Activated T-helper 1 cell treated with Interleukin-2 at 50 U/mL for 16 hours (primary cell): ENCODE data around the gene PLN.

Experiments
- DNase-seq: peaks from one replicate; pipeline ENCODE4 v3.0.0-alpha.2; 2020; ENCODE audit warnings: low read depth

PLN gene

DNA sequence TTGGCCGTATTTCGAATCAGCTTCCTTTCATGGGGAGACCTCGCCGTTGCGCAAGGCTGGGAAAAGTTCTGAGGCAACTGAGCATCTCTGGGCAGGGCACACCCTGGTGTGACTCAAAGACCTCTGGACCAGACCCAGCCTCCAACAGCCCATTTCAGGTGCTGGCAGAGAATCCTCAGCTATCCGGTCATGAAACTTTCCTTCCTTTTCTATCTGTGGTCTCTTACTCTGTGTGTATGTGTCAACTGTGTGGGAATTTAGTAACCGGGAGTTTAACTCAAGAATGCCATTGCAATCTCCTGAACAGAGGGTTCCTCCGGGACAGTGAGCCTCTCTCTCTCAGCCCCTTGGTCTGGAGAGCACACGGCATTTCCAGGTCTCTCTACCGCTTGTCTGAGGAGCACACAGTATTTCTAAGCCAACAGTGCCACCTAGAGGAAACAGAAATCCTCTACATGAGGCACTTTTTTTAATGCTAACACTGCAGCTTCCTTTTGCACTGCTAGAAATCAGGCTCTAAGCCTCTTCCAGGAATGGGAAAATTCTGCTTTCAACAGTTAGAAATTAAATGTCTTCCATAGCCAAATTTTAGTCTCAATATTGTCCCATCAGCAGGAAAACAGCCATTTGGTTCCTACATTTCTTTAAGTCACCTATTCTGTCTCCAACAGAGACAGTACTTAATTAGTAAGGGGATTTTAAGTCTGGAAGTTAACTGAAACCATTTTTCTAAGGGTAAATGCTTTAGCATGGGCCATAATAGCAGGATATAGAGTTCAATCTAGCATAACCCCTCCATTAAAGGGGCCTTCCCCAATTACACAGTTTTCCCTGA, 32.7 kb downstream of the PLN start:
- no peak for DNase-seq

DNA sequence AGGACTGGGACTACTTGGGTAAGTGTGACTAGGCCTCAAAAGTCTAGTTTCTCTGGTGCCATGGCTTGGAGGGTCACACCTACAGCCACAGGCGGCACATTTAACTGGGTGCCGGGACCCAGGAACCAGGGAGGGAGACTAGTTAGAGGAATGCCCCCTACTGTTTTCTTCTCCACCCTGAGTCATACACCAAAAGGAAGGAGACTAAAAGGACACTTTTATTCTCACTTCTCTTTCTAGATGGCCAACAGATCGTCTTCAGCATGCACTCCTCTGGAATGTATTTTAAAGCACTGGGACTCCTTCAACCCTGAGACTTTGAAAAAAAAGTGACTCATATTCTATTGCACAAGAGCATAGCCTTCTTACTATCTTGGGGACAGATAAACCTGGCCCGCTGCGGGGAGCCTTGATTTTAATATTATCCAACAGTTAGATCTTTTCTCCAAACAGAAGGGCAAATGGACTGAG, 33.4 kb downstream of the PLN start:
- no peak for DNase-seq

- DNase-seq, result no peak
These were observed 36.8 kb downstream of the PLN start for GRCh38 chr6:118584911-118585310.

DNA sequence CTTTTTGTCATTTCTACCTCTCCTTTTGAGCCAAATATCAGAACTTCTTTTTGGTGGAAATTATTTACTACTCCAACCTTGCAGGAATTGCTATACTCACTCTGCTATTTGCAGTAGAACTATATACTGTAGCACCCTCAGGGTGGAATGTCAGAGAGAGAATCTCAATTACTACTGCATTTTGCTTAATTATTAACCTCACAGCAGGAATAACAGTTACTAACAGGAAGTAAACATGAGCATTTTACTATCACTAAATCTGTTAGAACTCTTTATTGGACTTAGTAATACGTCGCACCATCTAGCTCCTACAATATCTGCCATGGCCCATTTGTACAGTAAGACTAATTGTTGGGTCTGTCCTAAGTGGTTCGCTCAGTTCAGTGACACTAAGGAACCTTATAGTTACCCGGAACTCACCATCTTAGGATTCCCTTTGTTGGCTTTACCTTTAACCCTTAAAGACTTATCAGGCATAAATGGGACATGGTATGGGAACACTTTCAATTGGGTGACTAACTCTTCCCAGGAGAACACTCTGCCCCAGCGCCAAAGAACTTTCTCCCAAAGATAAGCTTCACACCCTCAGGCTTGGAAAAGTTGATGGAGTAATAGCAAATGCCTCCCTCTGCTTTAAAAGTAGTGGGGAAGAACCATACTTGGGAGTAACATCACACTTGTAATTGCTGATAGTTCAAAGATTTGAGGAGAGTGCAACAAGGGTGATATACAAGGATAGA, 38.8 kb downstream of the PLN start:
- DNase-seq, result no peak

DNA sequence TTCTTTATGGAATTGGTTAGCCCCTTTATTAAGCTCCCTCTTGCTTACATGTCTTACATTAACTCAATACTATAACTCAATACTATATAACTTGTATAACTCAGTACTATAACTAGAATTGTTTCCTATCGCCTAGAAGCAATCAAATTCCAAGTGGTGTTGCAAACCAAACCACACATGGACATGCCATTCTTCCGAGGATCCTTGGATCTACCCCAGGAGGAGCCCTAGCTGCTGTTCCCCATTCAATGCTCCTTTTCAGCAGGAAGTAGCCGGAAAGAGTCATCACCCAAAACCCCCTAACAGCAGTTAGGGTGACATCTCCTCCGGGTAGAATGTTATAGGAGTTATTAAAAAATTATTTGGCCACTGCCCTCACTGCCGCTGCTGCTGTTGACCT, 40.5 kb downstream of the PLN start:
- no peak for DNase-seq

DNA sequence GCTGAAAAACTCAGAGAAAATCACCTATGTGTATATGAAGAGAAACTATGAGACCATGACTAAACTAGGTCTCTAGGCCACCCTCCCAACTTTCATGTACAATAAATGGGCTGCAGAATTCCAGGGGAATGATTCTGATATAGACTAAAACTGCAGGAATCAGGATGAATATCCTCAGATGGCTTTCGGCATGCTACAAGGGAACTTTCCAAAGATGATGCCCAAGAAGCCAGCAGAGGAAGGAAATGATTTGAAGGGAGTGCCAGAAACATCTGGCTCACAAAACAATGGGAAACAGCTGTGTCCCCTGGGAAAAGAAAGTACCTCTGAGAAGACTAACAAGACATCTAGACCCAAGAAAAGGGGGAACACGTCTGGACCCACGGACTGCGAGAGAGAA, 41.1 kb downstream of the PLN start:
- DNase-seq, result no peak

- no peak for DNase-seq
These were observed 41.7 kb downstream of the PLN start for GRCh38 chr6:118589649-118590365.

- no peak for DNase-seq
These were observed 43.8 kb downstream of the PLN start for GRCh38 chr6:118591897-118592296.

- DNase-seq, result no peak
These were observed 46.8 kb downstream of the PLN start for GRCh38 chr6:118594877-118595276.

- no peak for DNase-seq
These were observed 48.8 kb downstream of the PLN start for GRCh38 chr6:118596774-118597320.

- no peak for DNase-seq
These were observed 49.5 kb downstream of the PLN start for GRCh38 chr6:118597636-118598035.

DNA sequence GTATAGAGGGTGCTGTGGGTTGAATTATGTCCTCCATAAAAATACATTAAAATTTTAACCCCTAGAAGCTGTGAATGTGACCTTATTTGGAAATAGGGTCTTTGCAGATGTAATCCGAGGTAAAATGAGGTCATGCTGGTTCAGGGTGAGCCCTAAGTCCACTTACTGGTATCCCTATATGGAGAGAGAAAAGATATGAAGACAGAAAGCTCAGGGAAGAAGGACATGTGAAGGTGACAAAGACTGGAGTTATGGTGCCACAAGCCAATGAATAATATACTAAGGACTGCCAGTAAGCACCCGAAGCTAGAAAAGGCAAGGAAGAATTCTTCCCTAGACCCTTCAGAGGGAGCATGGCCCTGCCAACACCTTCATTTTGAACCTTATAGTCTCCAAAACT, 50.2 kb downstream of the PLN start:
- no peak for DNase-seq

- no peak for DNase-seq
These were observed 54.2 kb downstream of the PLN start for GRCh38 chr6:118602300-118602699.

DNA sequence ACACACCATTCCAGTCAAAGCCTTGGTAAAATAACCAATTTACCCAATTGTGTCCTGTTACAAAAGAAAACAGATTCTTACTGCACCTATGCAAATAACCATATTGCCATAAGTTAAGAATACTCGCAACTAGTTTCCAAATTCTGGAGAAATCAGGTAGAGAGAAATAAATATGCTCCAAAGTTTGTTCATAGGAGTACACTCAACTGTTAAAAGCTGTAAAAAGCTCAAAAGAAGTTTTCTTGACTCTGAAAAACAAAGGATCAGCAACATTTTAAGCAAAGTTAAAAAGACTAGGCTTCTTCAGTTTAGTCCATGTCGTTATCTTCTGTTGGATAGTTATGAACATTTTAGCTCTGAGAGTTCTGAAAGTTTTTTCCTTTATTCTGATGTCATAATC, 55.3 kb downstream of the PLN start:
- no peak for DNase-seq

DNA sequence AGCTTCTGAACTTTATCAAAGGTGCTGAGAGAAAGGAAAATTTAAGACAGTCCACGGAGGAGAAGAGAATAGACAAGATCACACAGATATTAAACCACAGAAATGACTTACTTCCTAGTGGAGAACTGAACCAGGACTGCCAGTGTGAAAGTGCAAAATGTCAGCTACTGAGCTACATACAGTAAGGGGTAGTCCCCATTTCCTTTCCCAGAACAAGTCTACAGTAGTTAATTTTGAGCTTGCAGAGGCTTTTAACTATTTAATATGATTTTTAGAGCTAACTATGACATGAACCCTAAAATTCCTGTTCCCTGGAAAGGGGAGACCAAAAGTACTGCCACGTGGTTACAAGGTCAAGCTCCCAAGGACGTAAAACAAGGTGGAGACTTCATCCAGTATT, 58.2 kb downstream of the PLN start:
- no peak for DNase-seq

GRCh38 chr6:118606858-118607257, 58.8 kb downstream of the PLN start:
- no peak for DNase-seq
